PC-3 (cell line): ENCODE measurements around the gene GRK3.

Experiments used
- CTCF ChIP-seq: fragments of 300-600 bp; sonication (generic); conservative IDR thresholded peaks from 2 replicates; pipeline ENCODE4 v1.5.1; 2017; ENCODE audit warnings: antibody characterized with exemption, low read depth, mild to moderate bottlenecking, low read length
- EZH2phosphoT487 ChIP-seq: fragments of 300-600 bp; sonication (generic); IDR thresholded peaks from 2 replicates; pipeline ENCODE4 v1.6.1; 2018; ENCODE audit warnings: mild to moderate bottlenecking, antibody characterized with exemption, low read length, borderline replicate concordance

DNA sequence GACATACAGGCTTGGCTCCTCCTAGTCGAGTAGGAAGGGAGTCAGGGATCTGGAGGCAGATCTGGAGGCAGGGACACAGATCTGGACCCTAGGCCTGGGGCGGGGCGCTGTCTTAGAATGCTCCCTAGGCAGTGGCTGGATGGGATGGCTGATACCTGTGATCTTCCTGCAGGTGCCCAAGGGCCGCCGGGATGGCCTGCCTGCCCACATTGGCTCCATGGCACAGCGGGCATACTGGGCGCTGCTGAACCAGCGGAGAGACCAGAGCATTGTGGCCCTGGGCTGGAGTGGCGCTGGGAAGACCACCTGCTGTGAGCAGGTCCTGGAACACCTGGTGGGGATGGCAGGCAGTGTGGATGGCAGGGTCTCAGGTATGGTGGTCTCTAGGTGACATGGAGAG is 212.9 kb downstream of the GRK3 start:
- no peak for TF ChIP-seq CTCF
- no peak for TF ChIP-seq EZH2phosphoT487
